VCaP (cell line): ENCODE data around the gene GCSAM.

Source experiments
- H3K27ac ChIP-seq: fragments of 450-650 bp; 2 replicates; pipeline ENCODE4 v1.5.1; 2017
- TF ChIP-seq, protein P1 (sequence below): fragments of 450-650 bp; conservative IDR thresholded peaks from 2 replicates; pipeline ENCODE4 v1.5.1; 2017; ENCODE audit warnings: mild to moderate bottlenecking, moderate library complexity

Gene GCSAM, protein sequence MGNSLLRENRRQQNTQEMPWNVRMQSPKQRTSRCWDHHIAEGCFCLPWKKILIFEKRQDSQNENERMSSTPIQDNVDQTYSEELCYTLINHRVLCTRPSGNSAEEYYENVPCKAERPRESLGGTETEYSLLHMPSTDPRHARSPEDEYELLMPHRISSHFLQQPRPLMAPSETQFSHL

DNA sequence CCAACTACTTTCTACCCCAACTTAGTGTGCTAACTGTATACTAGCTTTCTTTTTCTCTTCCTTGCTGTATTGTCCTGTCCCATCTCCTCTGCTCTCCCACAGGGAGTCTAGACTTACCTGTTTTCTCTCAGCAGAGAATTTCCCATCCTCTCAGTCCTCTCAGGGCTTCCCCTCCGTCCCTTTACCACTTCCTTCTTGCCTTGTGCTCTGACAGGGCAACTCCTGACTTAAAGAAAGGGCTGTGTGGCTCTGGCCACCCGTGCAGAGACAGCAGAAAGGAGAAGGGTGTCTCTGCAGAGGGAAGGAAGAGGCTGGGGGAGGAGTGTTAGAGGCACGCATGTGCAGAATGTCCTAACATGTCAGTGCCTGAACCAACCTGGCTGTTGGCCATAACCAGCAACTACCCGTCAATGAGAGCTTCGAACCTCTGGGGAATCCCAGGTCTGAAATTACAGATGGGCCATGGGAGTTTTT, at the start of gene GCSAM:
TSS of gene GCSAM (minus strand) at position 274 of the 474 bp plus-strand sequence. CDS start at position 146, 128 bp downstream.
- TF ChIP-seq, protein P1, sequence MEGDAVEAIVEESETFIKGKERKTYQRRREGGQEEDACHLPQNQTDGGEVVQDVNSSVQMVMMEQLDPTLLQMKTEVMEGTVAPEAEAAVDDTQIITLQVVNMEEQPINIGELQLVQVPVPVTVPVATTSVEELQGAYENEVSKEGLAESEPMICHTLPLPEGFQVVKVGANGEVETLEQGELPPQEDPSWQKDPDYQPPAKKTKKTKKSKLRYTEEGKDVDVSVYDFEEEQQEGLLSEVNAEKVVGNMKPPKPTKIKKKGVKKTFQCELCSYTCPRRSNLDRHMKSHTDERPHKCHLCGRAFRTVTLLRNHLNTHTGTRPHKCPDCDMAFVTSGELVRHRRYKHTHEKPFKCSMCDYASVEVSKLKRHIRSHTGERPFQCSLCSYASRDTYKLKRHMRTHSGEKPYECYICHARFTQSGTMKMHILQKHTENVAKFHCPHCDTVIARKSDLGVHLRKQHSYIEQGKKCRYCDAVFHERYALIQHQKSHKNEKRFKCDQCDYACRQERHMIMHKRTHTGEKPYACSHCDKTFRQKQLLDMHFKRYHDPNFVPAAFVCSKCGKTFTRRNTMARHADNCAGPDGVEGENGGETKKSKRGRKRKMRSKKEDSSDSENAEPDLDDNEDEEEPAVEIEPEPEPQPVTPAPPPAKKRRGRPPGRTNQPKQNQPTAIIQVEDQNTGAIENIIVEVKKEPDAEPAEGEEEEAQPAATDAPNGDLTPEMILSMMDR, result no peak
- peak within 1 kb of the TSS; percentile 90 for H3K27ac ChIP-seq

DNA sequence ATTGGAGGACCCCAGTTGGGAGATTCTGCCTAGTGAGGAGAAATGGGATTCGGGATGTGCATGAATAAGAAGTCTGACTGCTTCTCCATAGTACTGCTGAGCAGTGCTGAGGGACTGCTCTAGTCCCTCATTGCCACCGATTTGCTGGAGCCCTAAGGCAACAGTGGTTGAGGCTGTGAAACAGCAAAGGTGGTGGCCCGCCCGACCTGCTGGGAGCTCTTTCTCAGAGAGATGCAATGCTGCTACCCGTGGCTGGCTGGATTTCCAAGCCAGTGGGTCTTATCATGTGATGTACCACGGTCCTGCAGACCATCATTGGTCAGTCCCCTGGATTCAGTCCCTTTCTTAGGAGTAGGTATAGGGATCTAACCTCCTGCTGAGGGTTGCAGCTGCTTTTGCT, 42.6 kb upstream of the GCSAM start:
- H3K27ac ChIP-seq, result no peak overlapping the region
- TF ChIP-seq, protein P1, result no peak

DNA sequence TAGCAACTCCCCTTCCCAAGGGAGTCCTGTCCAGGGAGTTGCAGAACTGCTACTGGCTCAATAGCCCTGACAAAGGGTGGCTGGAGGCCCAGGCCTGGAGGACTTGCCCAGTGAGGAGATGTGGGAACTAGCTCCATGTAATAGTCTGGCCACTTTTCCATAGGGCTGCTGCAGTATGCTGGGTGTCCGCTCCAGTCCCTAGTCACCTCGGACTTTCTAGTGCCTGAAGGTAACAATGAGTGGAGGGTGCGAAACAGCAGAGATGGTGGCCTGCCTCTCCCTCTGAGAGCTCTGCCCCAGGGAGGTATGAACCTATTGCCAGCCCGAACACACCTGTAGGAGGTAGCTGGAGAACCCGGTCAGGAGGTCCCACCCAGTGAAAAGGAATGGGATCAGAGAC, 42.0 kb upstream of the GCSAM start:
- no peak overlapping the region for H3K27ac ChIP-seq
- TF ChIP-seq, protein P1, result no peak

DNA sequence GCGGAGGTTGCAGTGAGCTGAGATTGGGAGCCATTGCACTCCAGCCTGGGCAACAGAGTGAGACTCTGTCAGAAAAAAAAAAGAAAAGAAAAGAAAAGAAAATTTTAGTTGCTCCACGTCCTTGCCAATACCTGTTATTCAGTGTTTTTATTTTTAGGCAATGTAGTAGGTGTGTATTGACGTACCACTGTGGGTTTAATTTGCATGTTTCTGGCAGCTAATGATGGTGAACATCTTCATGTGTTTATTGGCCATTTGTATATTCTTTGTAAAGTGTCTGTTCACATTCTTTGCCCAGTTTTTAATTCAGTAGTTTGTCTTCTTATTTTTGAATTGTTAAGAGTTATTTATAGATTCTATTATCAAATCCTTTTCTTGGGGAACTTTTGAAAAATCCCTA, 38.1 kb upstream of the GCSAM start:
- TF ChIP-seq, protein P1, result no peak
- H3K27ac ChIP-seq, result no peak overlapping the region

DNA sequence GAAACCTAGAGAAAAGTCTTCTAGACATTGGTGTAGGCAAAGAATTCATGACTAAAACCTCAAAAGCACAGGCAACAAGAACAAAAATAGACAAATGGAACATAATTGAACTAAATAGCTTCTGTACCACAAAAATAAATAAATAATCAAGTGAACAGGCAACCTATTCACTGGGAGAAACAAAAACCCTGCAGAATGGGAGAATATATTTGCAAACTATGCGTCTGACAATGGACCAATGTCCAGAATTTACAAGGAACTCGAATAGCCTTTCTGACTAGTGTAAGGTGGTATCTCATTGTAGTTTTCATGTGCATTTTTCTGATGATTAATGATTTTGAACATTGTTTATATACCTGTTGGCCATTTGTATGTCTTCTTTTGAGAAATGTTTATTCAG, 37.0 kb upstream of the GCSAM start:
- TF ChIP-seq, protein P1, result no peak
- H3K27ac ChIP-seq, result no peak overlapping the region

DNA sequence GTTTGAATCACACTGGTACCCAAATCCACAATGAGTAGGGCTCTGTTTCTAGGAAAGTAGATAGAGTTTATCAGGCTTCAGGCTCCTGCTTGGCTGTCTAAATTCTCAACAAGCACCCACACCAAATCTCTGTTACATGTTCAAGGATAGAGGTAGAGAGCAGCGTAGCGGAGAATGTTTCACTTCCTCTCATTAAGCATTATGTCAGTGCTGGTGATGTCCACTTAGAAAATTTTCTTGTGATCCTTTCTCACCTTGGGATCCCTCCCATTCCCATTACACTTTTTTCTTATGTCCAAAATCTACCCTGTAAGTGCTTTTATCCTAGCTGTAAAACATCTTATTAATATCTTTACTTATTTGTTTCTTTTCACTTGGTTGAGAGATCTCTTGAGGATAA, 34.7 kb upstream of the GCSAM start:
- TF ChIP-seq, protein P1, result no peak
- no peak overlapping the region for H3K27ac ChIP-seq

DNA sequence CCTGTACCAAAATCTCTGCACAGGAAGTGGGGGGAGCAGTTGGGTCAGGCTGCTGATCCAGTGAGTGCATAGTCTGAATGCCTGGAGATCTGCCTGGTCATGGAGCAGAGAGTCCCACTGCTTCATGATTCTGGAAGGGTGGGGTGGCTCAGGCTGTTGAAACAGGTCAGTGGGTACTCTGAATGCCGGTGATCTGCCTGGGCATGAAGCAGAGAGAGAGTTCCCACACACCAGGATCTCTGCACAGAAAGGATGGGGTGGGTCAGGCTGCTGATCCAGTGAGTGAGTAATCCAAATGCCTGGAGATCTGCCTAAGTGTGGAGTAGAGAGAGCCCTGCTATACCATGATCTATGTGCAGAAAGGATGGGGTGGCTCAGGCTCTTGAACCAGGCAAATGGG, 16.1 kb upstream of the GCSAM start:
- no peak overlapping the region for H3K27ac ChIP-seq
- TF ChIP-seq, protein P1, result no peak
